GM19099 (cell line): Measurements from ENCODE around the gene ARHGAP29.

ENCODE experiments used
- POLR2A ChIP-seq: IDR thresholded peaks from 3 replicates; pipeline ENCODE4 v1.6.1; 2011; ENCODE audit warnings: low read depth; ENCODE audit not compliant: insufficient read length; ENCODE audit errors: extremely low read depth

ARHGAP29 gene

DNA sequence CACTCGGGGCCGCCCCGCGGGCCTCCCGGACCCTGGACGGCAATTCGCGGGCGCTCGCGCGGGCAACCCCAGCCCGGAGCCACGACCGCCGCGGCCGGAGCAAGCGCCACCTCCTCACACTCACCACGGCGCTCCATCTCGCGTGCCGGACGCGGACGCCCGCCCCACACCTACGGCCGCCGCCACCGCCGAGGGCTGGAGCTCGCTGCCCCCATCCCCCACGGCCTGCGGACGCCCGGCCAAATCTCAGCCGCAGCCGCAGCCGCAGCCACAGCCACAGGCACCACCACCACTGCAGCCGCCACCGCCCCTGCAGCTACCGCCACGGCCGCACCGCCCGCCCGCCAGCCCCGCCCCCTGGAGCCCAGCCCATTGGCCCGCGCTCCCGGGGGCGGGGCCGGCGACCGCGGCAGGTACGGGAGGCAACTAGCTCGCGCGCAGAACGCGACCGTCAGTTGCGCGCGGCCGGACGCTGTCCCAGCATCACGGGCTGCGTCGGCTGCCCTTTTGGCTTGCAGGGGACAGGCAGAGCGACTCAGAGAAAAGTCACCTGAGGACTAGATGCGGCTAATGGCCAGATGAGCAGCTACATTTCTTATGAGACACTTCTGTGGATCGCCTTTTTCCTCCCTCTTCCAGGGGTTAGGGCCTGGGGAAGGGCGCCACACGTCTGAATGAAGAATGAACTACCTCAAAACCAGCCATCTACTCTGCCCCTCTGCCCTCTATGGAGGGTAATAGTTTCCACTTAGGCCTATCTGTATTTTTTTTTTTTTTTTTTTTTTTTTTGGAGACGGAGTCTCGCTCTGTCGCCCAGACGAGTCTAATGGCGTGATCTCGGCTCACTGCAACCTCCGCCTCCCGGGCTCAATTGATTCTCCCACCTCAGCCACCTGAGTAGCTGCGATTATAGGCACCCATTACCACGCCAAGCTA is at the start of gene ARHGAP29:
TSS of gene ARHGAP29 (minus strand) at position 294 of the 936 bp plus-strand sequence. CDS start 5,973 bp downstream, outside the sequence.
- TF ChIP-seq POLR2A, result no peak

DNA sequence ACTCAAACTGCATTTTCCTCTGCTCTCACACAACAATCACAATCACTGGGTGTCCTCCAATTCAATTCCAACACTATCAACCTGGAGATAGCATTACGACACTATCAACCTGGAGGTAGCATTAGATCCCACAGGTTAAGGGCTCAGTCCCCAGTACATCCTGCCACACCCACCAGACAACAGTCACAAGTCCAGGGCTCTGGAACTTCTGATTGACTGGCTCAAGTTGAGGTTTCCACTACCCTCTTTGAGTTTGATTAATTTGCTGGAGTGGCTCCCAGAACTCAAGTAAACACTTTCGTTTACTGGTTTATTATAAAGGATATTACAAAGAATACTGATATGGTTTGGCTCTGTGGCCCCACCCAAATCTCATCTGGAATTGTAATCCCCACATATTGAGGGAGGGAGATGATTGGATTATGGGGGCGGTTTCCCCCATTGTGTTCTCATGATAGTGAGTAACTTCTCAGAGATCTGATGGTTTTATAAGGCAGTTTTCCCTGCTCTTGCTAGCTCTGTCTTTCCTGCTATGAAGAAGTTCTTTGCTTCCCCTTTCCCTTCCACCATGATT is 49.6 kb upstream of the ARHGAP29 start:
- TF ChIP-seq POLR2A, result no peak

DNA sequence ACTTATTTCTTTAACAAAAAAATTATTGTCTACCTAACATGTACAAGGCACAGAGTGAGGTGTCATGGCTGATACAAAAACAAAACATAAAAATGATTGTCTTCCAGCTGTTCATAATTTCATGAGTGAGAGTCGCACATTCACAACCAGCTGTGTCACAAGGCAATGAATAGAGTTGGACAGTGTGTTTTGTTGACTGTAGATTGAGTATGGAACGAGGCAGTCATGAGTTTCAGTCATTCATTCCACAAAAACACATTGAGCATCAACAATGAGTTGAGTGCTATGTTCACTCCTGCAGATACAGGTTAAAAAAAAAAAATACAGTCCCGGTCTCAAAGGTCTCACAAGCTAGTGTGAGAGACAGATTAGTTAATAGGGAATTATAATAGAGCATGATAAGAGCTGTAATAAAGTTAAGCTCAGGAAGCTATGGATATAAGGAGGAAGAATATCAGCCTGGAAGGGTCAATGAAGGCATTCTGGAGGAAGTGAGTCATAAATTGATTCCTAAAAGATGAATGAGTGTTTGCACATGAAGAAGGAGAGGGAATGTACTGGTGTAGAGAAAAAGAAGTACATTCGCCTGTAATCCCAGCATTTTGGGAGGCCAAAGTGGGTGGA is 47.8 kb upstream of the ARHGAP29 start:
- no peak for TF ChIP-seq POLR2A

GRCh38 chr1:94284476-94284875 is 47.1 kb upstream of the ARHGAP29 start:
- TF ChIP-seq POLR2A, result no peak

DNA sequence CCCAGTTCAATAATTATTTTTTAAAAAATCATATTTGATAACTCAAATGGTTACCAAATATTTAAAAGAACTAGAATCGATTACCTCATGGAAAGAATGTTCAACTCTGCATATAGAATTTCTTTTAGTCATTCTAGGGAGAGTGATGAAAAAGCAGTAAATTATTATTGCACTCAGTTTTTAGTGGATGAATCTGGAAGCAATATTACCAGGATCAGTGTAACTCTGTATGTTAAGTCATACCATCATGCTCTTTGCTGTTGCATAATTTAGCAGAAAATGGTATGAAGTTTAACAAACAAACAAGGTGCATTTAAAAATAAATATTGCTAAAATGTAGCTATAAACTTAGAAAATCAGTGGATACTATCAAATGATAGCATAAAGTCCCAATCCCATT is 46.1 kb upstream of the ARHGAP29 start:
- TF ChIP-seq POLR2A, result no peak

DNA sequence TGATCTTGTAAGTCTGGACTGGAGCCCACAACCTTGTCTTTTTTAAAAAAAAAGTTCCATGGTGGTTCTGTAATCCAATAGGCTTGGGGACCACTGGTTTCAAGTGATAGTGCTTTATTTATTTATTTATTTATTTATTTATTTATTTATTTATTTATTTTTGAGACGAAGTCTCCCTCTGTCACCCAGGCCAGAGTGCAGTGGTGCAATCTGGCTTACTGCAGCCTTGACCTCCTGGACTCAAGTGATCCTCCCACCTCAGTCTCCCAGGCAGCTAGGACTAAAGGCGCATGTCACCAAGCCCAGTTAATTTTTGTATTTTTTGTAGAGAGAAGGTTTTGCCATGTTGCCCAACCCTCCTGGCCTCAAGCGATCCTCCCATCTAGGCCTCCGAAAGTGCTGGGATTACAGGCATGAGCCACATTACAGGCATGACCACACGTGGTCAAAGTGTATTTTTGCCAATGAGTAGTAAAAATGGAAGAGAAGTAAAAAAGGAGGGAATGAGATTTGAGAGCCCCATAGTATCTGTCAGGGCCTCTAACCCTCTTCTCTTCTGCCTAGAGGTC is 44.8 kb upstream of the ARHGAP29 start:
- no peak for TF ChIP-seq POLR2A

DNA sequence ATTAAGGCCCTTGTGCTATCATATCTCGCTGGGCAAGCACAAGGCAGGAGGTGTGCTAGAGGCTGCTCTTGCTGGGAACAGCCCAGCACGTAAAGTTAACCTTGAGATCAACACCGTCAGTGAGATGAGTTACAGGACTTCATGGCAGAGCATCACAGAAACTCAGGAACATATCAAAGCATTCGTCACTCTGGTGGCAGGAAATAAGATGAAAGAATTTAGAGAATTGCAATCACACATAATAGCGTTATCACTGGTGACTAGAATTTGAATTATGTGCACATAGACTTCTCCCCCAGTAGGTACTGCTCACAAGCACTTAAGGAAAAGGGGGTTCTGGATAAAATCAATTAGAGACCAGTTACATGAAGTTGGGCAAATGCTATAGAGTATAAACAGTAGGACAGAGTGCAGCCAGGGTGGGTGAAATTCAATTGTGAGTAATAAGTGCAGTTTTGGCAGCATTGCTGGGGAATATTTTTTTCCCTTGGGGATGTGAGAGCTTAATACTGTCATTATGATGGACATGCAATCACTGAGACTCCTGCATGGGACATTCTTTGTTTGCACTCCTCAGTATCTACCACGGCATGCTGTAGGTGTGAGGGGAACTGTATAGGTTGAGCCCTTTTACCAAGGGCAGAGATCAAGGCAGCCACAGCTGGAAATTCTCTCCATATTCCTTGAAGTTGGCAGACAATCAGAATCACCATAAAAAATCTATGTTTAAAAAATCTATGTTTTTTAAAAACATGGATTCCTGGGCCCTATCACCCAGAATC is 44.2 kb upstream of the ARHGAP29 start:
- TF ChIP-seq POLR2A, result no peak

GRCh38 chr1:94280541-94280940 is 43.2 kb upstream of the ARHGAP29 start:
- TF ChIP-seq POLR2A, result no peak

DNA sequence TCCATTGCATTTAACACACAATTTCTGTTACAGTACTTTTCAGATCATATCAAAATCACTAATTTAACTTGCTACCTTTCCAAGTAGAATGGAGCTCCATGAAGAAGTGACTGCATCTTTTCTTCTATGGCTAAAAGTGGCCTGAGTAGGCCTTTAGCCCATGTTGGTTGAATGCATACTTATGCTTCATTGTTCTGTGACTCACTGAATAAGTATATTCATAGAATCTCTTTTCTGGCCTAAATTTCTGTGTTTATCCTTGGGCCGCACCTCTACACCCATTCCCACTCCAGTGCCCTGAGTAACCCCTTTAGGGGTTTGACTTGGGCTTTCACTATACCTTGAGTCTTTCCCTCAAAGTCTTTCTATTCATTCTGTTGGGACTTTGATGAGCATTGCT is 42.1 kb upstream of the ARHGAP29 start:
- TF ChIP-seq POLR2A, result no peak

DNA sequence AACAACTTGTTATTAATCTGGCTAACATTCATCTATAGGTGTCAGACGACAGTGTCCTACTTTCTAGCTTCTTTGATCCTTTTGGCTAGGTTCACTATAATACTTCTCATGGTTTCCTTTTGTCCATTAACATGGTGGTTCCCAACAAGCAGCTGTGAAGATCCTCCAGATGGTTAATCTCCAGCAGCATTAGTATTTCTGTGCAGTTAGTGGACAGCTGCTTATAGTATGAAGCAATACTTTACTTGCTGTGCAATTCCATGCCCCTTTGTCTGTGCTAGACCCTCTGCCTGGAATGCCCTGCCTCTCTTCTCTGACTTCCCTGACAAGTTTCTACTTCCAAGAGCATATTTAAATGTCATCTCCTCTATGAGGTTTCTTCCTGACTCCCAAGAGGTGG is 41.7 kb upstream of the ARHGAP29 start:
- no peak for TF ChIP-seq POLR2A

DNA sequence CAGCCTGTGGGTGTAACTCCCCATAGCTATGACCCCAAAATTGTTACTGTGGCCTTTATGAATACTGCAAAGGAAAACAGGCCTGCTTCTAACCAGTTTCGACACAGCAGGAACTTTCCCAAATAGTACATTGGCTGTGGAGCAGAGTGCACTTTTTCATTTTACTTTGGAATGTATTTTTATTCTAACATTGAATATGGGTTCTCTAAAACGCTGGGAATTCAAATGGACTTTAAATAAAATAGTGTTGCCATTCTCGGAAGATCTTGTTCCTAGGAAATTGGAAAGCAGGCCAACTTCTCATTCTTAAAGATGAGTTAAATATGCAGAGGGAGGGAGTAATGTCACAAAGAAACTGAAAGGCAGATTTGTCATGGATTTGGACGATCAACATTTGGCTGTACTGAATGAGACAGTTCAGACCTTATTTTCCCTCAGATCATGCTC is 39.6 kb upstream of the ARHGAP29 start:
- no peak for TF ChIP-seq POLR2A

- no peak for TF ChIP-seq POLR2A
Measured at GRCh38 chr1:94275083-94275482, 37.7 kb upstream of the ARHGAP29 start.

- TF ChIP-seq POLR2A, result no peak
Measured at GRCh38 chr1:94274561-94274960, 37.2 kb upstream of the ARHGAP29 start.

DNA sequence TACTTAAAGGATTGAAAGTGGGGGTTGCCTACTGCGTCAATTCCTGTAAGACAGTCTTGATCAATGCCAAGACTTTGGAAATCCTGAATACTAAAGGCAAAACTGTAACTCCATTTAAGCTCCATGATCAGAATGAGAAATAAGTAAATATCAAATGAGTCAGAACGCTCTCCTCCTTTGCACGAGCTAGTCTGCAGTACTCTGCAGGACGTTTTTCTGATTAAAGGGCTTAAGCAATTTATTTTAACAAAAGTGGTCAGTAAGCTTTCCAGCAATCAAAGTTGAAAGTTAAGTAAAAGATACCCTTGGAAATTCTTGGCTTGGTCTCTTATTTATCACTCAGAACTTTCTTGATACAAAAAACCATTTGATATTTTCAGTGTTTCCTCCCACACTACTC is 35.7 kb upstream of the ARHGAP29 start:
- TF ChIP-seq POLR2A, result no peak

- TF ChIP-seq POLR2A, result no peak
Measured at GRCh38 chr1:94272388-94272787, 35.0 kb upstream of the ARHGAP29 start.
